OCI-LY7 (cell line): Measurements from ENCODE around the gene PRKAG2.

Experiments used
- EZH2phosphoT487 ChIP-seq: fragments of 200-600 bp; sonication (generic); IDR thresholded peaks from 2 replicates; pipeline ENCODE4 v1.6.1; 2018; ENCODE audit warnings: low read depth, borderline replicate concordance, mild to moderate bottlenecking, mixed run types, antibody characterized with exemption, low read length, moderate library complexity, mixed read lengths
- TF ChIP-seq, protein P1 (sequence below): fragments of 200-600 bp; sonication (generic); conservative IDR thresholded peaks from 2 replicates; pipeline ENCODE4 v1.5.1; 2014; ENCODE audit warnings: mild to moderate bottlenecking, antibody characterized with exemption, low read length, moderate library complexity, mixed read lengths

DNA sequence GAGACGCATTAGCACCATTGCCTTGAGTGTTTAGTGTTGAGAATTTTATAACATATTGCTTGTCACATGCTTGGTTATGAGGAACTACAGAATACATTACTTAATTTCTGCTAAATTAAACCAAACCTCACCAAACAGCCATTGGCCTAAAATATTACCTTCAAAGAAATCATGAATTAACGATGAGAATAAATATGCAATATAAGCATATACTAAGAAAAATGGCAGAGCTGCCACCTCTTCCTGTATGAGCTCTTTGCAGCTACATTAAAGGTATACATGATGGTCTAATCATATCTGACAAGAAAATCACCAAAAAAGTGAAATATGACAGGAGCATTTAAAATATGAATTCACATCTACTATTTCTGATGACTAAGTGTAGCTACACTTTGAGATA, 352.1 kb downstream of the PRKAG2 start:
- TF ChIP-seq, protein P1, sequence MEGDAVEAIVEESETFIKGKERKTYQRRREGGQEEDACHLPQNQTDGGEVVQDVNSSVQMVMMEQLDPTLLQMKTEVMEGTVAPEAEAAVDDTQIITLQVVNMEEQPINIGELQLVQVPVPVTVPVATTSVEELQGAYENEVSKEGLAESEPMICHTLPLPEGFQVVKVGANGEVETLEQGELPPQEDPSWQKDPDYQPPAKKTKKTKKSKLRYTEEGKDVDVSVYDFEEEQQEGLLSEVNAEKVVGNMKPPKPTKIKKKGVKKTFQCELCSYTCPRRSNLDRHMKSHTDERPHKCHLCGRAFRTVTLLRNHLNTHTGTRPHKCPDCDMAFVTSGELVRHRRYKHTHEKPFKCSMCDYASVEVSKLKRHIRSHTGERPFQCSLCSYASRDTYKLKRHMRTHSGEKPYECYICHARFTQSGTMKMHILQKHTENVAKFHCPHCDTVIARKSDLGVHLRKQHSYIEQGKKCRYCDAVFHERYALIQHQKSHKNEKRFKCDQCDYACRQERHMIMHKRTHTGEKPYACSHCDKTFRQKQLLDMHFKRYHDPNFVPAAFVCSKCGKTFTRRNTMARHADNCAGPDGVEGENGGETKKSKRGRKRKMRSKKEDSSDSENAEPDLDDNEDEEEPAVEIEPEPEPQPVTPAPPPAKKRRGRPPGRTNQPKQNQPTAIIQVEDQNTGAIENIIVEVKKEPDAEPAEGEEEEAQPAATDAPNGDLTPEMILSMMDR: no peak
- no peak for TF ChIP-seq EZH2phosphoT487
